ENCODE data around the gene PRKRIP1.

PRKRIP1 gene

GRCh38 chr7:102464577-102465280, 68.6 kb downstream of the PRKRIP1 start, which contains the start of the genes ALKBH4 and LRWD1:
Gene ALKBH4, minus strand, starts transcription at chr7:102464863. Its CDS starts 27 bp downstream, at chr7:102464836.
Gene LRWD1, plus strand, starts transcription at chr7:102464984. Its CDS starts 97 bp downstream, at chr7:102465081.
- TF ChIP-seq CTCF (IDR thresholded peaks at IDR 0.05; ENCODE audit: control insufficient read depth, extremely low read depth, insufficient read depth): peak; percentile 26
- DNase-seq (ENCODE audit: low read depth): peak; percentile 59
- H3K4me3 ChIP-seq (ENCODE audit: low read depth, low read length): peak within 1 kb of the TSS; percentile 97

GRCh38 chr7:102466097-102466496, 69.9 kb downstream of the PRKRIP1 start:
- H3K4me3 ChIP-seq (ENCODE audit: low read depth, low read length): no peak overlapping the region; the same call in 1 of the 2 replicates
- no peak for TF ChIP-seq CTCF (IDR thresholded peaks at IDR 0.05; ENCODE audit: control insufficient read depth, extremely low read depth, insufficient read depth)
- no peak for DNase-seq (ENCODE audit: low read depth)

DNA sequence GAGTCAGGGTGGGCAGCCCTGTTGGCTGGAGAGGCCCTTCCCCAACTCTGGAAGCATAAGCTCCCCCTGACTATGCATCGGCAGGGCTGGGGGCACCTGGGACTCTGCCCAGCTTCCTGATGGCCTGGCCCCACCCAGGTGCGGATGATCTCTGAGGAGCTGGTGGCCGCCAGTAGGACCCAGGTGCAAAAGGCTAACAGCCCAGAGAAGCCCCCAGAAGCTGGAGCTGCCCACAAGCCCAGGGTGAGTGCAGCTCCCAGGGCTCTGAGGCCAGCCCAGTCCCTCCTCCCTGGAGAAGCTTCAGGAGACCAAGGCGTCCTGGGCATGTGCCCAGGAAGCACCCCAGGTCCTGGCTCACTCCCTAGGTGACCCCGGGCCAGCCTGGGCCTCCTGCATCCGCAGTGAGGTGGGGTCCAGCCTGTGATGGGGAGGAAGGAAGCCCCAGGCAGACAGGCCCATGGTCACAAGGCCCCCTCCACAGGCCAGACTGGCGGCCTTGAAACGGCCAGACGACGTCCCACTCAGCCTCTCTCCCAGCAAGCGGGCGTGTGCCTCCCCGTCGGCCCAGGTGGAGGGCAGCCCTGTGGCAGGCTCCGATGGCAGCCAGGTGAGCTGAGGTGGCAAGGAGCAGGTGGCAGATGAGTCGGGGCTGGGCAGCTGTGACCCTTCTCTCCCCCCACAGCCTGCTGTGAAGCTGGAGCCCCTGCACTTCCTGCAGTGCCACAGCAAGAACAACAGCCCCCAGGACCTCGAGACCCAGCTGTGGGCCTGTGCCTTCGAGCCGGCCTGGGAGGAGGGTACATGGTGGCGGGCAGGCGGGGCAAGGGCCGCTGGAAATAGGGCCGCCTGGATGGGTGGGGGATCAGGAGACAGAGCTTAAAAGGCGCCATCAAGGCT, 71.7 kb downstream of the PRKRIP1 start:
- TF ChIP-seq CTCF (IDR thresholded peaks at IDR 0.05; ENCODE audit: control insufficient read depth, extremely low read depth, insufficient read depth): no peak
- no peak overlapping the region for H3K4me3 ChIP-seq (ENCODE audit: low read depth, low read length)
- no peak for DNase-seq (ENCODE audit: low read depth)

- no peak overlapping the region for H3K4me3 ChIP-seq (ENCODE audit: low read depth, low read length)
- no peak for TF ChIP-seq CTCF (IDR thresholded peaks at IDR 0.05; ENCODE audit: control insufficient read depth, extremely low read depth, insufficient read depth)
- no peak for DNase-seq (ENCODE audit: low read depth)
Observed at GRCh38 chr7:102468478-102469350, 72.6 kb downstream of the PRKRIP1 start.

DNA sequence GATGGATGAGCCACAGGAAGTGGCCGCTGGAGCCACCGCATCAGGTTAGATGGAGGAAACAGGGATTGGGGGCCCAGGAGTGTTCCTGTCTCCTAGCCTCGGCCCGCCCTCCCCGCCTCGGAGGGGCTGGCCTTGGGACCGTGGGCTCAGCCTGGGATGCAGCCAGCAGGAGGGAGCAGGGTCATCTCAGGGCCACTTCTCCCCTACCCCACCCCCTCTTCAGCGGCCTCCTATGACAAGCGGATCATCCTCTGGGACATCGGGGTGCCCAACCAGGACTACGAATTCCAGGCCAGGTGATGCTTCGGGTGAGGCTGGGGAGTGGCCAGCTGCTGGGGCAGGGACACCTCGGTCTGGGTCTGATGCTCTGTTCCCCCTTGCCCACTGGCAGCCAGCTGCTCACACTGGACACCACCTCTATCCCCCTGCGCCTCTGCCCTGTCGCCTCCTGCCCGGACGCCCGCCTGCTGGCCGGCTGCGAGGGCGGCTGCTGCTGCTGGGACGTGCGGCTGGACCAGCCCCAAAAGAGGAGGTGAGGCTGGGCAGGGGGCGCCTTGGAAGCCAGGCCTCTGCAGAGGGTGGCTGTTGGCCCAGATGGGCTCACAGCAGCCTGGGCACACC, 73.3 kb downstream of the PRKRIP1 start:
- no peak for TF ChIP-seq CTCF (IDR thresholded peaks at IDR 0.05; ENCODE audit: control insufficient read depth, extremely low read depth, insufficient read depth)
- H3K4me3 ChIP-seq (ENCODE audit: low read depth, low read length): no peak overlapping the region

More for the DNA sequence above, 73.3 kb downstream of the PRKRIP1 start:
- DNase-seq (ENCODE audit: low read depth): no peak
